ENCODE data around the gene ZNF117.
"Not testable (repeated sequence)": the region's sequence is repeated elsewhere in the genome, so short reads cannot be mapped to it uniquely, and the experiment has no call there.

Gene ZNF117

DNA sequence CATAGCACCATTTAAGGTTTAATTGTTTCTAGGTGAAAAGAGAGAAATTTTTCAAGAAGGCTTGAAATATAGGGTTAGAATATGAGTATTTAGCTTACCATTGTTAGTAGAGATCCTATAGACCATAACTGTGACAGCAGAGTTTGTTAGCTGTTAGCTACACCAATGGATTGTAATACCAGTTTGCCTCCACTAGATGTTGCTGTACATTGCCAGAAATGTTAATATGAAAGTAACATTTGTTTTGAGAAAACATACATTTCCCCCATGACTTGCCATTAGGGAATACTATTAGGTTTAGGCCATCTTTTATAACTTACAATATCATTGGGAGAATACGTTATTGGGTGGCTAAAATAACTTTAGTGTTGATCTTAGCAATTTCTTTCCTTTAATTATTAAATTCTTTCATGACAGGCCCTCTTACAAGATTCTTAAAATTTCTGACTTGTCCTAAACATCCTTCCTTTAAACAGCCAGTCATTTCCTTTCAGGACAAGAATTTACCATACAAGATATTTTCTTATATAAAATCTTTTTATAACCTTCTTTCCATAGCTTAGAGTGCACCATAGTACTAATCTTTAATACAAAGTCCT, 39.5 kb downstream of the ZNF117 start:
- TF ChIP-seq, protein P1, sequence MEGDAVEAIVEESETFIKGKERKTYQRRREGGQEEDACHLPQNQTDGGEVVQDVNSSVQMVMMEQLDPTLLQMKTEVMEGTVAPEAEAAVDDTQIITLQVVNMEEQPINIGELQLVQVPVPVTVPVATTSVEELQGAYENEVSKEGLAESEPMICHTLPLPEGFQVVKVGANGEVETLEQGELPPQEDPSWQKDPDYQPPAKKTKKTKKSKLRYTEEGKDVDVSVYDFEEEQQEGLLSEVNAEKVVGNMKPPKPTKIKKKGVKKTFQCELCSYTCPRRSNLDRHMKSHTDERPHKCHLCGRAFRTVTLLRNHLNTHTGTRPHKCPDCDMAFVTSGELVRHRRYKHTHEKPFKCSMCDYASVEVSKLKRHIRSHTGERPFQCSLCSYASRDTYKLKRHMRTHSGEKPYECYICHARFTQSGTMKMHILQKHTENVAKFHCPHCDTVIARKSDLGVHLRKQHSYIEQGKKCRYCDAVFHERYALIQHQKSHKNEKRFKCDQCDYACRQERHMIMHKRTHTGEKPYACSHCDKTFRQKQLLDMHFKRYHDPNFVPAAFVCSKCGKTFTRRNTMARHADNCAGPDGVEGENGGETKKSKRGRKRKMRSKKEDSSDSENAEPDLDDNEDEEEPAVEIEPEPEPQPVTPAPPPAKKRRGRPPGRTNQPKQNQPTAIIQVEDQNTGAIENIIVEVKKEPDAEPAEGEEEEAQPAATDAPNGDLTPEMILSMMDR (IDR thresholded peaks at IDR 0.05; ENCODE audit: low read depth, low read length, poor library complexity, severe bottlenecking), result peak; percentile 80
- no peak for TF ChIP-seq EZH2phosphoT487 (IDR thresholded peaks at IDR 0.05; ENCODE audit: borderline replicate concordance, low read length)
- Histone ChIP-seq H3K9me3 (ENCODE audit: control insufficient read depth, insufficient read depth, low read length) (no peaks in the 10 kb centered on the region), H3K9me2 (replicated peaks; ENCODE audit: control insufficient read depth, low read length) (no peaks in the 10 kb centered on the region), H3K27ac (ENCODE audit: low read depth, low read length) (no peak overlapping the region), H3F3A (ENCODE audit: control insufficient read depth, insufficient read depth) (no peaks in the 10 kb centered on the region), H3K4me3 (ENCODE audit: low read length) (no peak overlapping the region), H3K4me2 (ENCODE audit: low read length) (no peak overlapping the region), H3K4me1 (ENCODE audit: control insufficient read depth, low read length) (no peaks in the 10 kb centered on the region), H3K36me3 (ENCODE audit: control insufficient read depth, low read length) (no peaks in the 10 kb centered on the region), H3K79me2 (ENCODE audit: control insufficient read depth, low read length) (no peaks in the 10 kb centered on the region), H3K27me3 (ENCODE audit: control insufficient read depth, low read length) (peaks cover 3% of the 10 kb centered on the region), H4K20me1 (ENCODE audit: control insufficient read depth, insufficient read depth, low read depth, low read length) (no peaks in the 10 kb centered on the region)

DNA sequence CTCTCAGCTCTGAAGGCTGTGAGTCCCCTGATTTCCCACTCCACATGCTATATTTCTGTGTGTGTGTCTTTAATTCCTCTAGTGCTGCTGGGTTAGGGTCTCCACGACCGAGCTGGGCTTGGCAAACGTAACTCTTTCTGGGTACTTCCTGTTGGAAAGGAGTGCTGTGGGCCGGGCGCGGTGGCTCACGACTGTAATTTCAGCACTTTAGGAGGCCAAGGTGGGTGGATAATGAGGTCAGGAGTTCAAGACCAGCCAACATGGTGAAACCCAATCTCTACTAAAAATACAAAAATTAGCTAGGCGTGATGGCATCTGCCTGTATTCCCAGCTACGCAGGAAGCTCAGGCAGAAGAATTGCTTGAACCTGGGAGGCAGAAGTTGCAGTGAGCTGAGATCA, 40.2 kb downstream of the ZNF117 start:
- H3K4me1 ChIP-seq (ENCODE audit: control insufficient read depth, low read length); H3K27ac ChIP-seq (ENCODE audit: low read depth, low read length); H3K9me2 ChIP-seq (replicated peaks; ENCODE audit: control insufficient read depth, low read length); H3K36me3 ChIP-seq (ENCODE audit: control insufficient read depth, low read length); H3K4me3 ChIP-seq (ENCODE audit: low read length); H4K20me1 ChIP-seq (ENCODE audit: control insufficient read depth, insufficient read depth, low read depth, low read length); H3K4me2 ChIP-seq (ENCODE audit: low read length); H3F3A ChIP-seq (ENCODE audit: control insufficient read depth, insufficient read depth); H3K79me2 ChIP-seq (ENCODE audit: control insufficient read depth, low read length); H3K9me3 ChIP-seq (ENCODE audit: control insufficient read depth, insufficient read depth, low read length); H3K27me3 ChIP-seq (ENCODE audit: control insufficient read depth, low read length): not testable (repeated sequence)

DNA sequence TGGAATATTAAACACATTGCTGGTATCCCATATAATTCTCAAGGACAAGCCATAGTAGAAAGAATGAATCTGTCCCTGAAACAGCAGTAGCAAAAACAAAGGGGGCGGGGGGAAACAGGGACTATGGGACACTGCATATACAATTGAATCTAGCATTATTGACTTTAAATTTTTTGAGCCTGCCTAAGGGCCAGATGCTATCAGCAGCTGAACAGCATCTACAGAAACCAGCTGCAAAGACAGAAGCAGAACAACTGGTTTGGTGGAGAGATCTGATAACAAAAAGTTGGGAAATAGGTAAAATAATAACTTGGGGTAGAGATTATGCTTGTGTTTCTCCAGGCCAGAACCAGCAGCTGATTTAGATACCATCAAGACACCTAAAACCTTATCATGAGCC, 42.1 kb downstream of the ZNF117 start:
- H3K4me1 ChIP-seq (ENCODE audit: control insufficient read depth, low read length); H3K4me2 ChIP-seq (ENCODE audit: low read length); H3K79me2 ChIP-seq (ENCODE audit: control insufficient read depth, low read length); H3K36me3 ChIP-seq (ENCODE audit: control insufficient read depth, low read length); H3K27ac ChIP-seq (ENCODE audit: low read depth, low read length); H3K9me3 ChIP-seq (ENCODE audit: control insufficient read depth, insufficient read depth, low read length); H3K27me3 ChIP-seq (ENCODE audit: control insufficient read depth, low read length); H4K20me1 ChIP-seq (ENCODE audit: control insufficient read depth, insufficient read depth, low read depth, low read length); H3K9me2 ChIP-seq (replicated peaks; ENCODE audit: control insufficient read depth, low read length); H3K4me3 ChIP-seq (ENCODE audit: low read length); H3F3A ChIP-seq (ENCODE audit: control insufficient read depth, insufficient read depth): not testable (repeated sequence)

DNA sequence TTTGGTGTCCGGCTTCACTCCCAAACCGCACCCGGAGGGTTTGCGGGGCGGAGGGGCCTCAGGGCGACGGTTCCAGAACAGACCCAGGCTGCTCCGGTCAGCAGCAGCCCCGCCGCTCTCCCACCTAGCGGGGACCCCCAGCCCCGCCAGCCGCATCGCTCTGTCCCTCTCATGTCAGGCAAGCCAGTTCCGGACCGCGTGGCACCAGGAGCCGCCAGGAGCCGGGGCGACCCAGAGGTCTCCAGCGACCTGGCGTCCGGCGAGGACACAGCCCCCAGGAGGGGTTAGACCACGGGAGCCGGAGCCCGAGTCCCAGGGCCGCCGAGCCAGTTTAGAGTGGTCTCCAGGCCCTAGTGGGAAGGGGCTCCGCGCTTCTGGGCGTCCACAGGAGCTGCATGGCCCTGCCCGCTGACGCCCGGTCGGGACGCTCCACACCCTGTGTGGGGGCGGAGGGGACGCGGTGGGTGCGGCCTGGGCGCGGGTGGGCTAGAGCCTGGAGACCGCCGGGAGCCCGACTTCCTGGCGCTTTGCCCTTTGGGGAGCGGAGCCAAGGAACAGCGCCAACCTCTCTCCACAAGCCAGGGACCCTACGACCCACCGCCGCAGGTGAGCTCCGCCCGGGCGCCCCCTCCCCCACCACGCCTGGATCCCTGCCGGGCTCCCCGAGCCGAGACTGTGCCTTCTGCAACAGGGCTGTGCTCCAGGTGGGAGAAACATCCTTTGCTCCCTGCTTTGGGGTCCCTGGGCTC, 43.4 kb downstream of the ZNF117 start:
- TF ChIP-seq, protein P1 (IDR thresholded peaks at IDR 0.05; ENCODE audit: low read depth, low read length, poor library complexity, severe bottlenecking), result no peak
- no peak for TF ChIP-seq EZH2phosphoT487 (IDR thresholded peaks at IDR 0.05; ENCODE audit: borderline replicate concordance, low read length)
- Histone ChIP-seq H4K20me1 (ENCODE audit: control insufficient read depth, insufficient read depth, low read depth, low read length) (no peaks in the 10 kb centered on the region), H3K36me3 (ENCODE audit: control insufficient read depth, low read length) (no peaks in the 10 kb centered on the region), H3K4me3 (ENCODE audit: low read length) (no peak overlapping the region), H3F3A (ENCODE audit: control insufficient read depth, insufficient read depth) (no peaks in the 10 kb centered on the region), H3K79me2 (ENCODE audit: control insufficient read depth, low read length) (no peaks in the 10 kb centered on the region), H3K4me1 (ENCODE audit: control insufficient read depth, low read length) (no peaks in the 10 kb centered on the region), H3K9me3 (ENCODE audit: control insufficient read depth, insufficient read depth, low read length) (no peaks in the 10 kb centered on the region), H3K27ac (ENCODE audit: low read depth, low read length) (no peak overlapping the region), H3K4me2 (ENCODE audit: low read length) (peak overlapping the region; percentile 10; the same call in 1 of the 2 replicates), H3K9me2 (replicated peaks; ENCODE audit: control insufficient read depth, low read length) (no peaks in the 10 kb centered on the region), H3K27me3 (ENCODE audit: control insufficient read depth, low read length) (peaks cover 3% of the 10 kb centered on the region)

All from DOHH2 (cell line).